Type B pancreatic cell (in vitro differentiated cells): Measurements from ENCODE around the gene UACA. TPM values are rescaled to one million over a fixed set of nuclear protein-coding genes. Genes with fewer than 3 reads are reported as not detected.

ENCODE experiments used
- DNase-seq: peaks from one replicate; pipeline ENCODE4 v3.0.0; 2021; ENCODE audit warnings: mixed read lengths; ENCODE audit not compliant: unreplicated experiment; ENCODE audit errors: extremely low spot score
- H3K27ac Mint-ChIP-seq: 2 replicates; pipeline ENCODE4 v1.8.0; 2021; ENCODE audit warnings: mild to moderate bottlenecking, mixed read lengths
- H3K27me3 Mint-ChIP-seq: 2 replicates; pipeline ENCODE4 v1.8.0; 2021; ENCODE audit warnings: mixed read lengths
- H3K36me3 Mint-ChIP-seq: 2 replicates; pipeline ENCODE4 v1.8.0; 2021; ENCODE audit warnings: mixed read lengths
- H3K4me1 Mint-ChIP-seq: one replicate; pipeline ENCODE4 v1.8.0; 2021; ENCODE audit warnings: mixed read lengths; ENCODE audit not compliant: unreplicated experiment
- H3K4me3 Mint-ChIP-seq: 2 replicates; pipeline ENCODE4 v1.8.0; 2021; ENCODE audit warnings: mild to moderate bottlenecking, mixed read lengths
- H3K9me3 Mint-ChIP-seq: 2 replicates; pipeline ENCODE4 v1.8.0; 2021; ENCODE audit warnings: mixed read lengths
- total RNA-seq: library from RNA; stranded (reverse); gene quantifications from 2 replicates; pipeline ENCODE4 v1.2.1, GENCODE V29; 2021; ENCODE audit warnings: low replicate concordance
- TF ChIP-seq, protein P1 (sequence below): fragments of 200-600 bp; sonication (generic); conservative IDR thresholded peaks from 2 replicates; pipeline ENCODE4 v1.5.0; 2021; ENCODE audit warnings: antibody characterized with exemption, mild to moderate bottlenecking

UACA gene
- total RNA-seq, 1 donor from 2014 or later, result 36.4 TPM

DNA sequence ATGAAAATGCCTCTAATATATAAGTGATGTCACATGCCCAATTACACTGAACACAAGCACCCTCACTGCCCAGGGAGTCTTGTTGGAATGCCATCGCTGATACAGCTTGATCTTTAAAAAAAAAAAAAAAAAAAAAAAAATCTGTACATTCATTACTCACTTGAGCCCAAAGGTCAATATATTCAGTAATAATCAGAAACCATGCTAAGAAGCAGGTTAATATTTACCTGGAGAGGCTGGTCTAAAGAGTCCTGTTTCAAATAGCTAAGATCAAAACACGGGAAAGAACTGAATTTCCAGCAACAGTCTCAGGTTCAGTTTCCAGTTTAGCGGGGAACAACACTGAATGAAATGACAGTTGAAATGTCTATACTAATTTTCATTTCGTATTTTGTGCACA is 109.9 kb downstream of the UACA start:
- TF ChIP-seq, protein P1, sequence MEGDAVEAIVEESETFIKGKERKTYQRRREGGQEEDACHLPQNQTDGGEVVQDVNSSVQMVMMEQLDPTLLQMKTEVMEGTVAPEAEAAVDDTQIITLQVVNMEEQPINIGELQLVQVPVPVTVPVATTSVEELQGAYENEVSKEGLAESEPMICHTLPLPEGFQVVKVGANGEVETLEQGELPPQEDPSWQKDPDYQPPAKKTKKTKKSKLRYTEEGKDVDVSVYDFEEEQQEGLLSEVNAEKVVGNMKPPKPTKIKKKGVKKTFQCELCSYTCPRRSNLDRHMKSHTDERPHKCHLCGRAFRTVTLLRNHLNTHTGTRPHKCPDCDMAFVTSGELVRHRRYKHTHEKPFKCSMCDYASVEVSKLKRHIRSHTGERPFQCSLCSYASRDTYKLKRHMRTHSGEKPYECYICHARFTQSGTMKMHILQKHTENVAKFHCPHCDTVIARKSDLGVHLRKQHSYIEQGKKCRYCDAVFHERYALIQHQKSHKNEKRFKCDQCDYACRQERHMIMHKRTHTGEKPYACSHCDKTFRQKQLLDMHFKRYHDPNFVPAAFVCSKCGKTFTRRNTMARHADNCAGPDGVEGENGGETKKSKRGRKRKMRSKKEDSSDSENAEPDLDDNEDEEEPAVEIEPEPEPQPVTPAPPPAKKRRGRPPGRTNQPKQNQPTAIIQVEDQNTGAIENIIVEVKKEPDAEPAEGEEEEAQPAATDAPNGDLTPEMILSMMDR, result no peak
- no peak for DNase-seq
- H3K9me3 Mint-ChIP-seq, result peaks cover 7% of the 10 kb centered on the region
- peaks cover 15% of the 10 kb centered on the region for H3K4me1 Mint-ChIP-seq
- H3K36me3 Mint-ChIP-seq, result peaks cover 11% of the 10 kb centered on the region
- H3K27ac Mint-ChIP-seq, result no peak overlapping the region
- H3K4me3 Mint-ChIP-seq, result no peak overlapping the region
- H3K27me3 Mint-ChIP-seq, result no peaks in the 10 kb centered on the region

DNA sequence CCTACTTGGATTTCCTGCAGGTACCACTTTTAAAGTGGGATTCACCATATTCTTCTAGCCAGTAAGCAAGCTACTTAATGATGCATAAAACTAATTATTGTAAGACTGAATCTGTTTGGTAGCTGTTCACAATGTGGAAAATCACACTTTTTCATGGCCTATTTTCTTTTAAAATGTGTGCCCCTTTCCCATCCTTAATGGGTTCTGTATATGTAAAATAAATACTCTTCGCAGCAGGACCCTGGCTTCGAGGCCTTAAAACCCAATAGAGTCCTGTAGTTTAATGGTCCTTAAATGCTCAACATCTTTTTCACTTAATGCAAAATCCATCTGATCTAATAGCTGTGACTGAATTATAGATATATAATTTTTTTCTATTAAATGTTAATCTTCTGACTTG is 111.0 kb downstream of the UACA start:
- DNase-seq, result no peak
- TF ChIP-seq, protein P1, result no peak
- H3K9me3 Mint-ChIP-seq, result peaks cover 7% of the 10 kb centered on the region
- H3K27ac Mint-ChIP-seq, result no peak overlapping the region
- H3K4me1 Mint-ChIP-seq, result peaks cover 15% of the 10 kb centered on the region
- peaks cover 11% of the 10 kb centered on the region for H3K36me3 Mint-ChIP-seq
- H3K27me3 Mint-ChIP-seq, result no peaks in the 10 kb centered on the region
- no peak overlapping the region for H3K4me3 Mint-ChIP-seq

DNA sequence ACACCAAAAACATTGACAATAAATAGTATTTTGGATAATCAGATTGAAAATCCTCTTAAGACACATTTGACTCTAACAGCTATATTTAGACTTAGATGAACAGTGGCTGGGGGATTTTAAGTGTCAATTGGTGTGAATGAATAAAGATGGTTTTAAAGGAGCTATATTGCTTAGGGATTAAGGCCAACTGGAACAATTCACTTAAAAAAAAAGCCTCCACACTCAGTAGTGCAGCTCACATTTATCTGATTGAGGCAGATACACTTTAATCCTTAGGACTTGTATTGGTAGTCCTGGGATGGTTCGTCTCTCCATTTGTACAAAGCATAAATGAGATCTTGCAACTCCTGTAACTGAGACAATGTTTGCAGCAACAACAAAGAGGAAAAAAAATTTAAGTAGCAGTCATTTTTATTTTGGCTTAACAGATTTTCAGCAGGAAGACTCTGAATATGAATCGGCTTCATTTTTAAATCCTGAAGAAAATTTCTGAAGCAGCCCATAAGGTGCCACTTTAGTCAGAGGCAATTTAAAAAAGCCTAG is 112.0 kb downstream of the UACA start:
- peaks cover 15% of the 10 kb centered on the region for H3K4me1 Mint-ChIP-seq
- no peaks in the 10 kb centered on the region for H3K27me3 Mint-ChIP-seq
- DNase-seq, result no peak
- no peak overlapping the region for H3K4me3 Mint-ChIP-seq
- H3K36me3 Mint-ChIP-seq, result peaks cover 11% of the 10 kb centered on the region
- TF ChIP-seq, protein P1, result no peak
- H3K27ac Mint-ChIP-seq, result no peak overlapping the region
- peaks cover 7% of the 10 kb centered on the region for H3K9me3 Mint-ChIP-seq

DNA sequence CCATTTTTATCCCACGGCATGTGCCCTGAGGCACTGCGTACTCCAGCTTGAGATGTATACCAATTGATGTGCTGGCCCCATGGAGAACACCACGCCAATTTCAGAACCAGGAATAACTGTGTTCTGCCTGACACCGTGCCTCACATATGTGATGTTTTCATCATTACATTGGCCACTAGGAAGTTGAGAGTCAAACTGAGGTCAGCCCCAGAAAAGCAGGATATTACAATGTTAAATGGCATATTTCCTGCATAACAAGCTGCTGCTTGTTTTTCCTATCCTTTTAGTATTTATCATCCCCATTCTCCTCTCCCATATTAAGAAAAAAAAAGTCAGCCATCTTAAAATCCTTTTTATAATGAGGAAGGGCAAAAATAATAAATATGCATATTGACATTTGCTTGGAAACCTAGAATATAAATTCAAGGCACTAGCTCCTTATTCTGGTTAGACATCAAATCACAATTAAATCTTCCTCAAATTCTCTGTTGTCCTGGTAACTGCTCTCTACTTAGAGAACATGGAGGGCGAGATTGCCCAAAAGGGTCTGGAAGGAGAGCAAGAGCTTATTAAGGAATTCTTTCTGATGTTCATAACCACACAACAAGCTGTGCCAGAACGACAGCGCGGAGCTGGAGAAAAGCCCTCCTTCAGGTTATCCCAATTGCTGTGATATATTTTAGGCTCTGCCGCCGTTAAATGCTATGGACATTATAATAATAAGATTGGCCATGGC is 112.6 kb downstream of the UACA start:
- DNase-seq, result no peak
- Mint-ChIP-seq H3K36me3 (peaks cover 11% of the 10 kb centered on the region), H3K27ac (no peak overlapping the region), H3K4me1 (peaks cover 15% of the 10 kb centered on the region), H3K4me3 (no peak overlapping the region), H3K27me3 (no peaks in the 10 kb centered on the region), H3K9me3 (peaks cover 7% of the 10 kb centered on the region)
- TF ChIP-seq, protein P1, result no peak

DNA sequence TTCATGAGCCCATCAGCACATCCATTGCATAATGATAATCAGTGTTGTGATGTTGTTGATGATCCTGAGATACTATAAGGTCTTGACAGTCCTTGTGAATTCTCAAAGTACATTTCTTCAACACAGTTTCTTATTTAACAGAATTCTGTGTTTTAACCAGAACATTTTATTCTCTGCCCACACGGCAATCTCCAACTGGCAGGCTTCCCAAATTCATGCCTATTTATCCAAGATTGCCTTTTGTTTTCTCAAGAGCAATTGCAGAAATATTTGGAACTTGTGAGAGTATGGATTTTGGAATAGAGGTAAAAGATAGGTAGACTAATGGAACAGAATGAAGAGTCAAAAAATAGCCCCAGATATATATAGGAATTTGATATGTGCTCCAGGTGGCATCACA is 116.0 kb downstream of the UACA start:
- no peak overlapping the region for H3K4me3 Mint-ChIP-seq
- peaks cover 7% of the 10 kb centered on the region for H3K36me3 Mint-ChIP-seq
- no peak overlapping the region for H3K27ac Mint-ChIP-seq
- H3K4me1 Mint-ChIP-seq, result peaks cover 10% of the 10 kb centered on the region
- DNase-seq, result no peak
- H3K9me3 Mint-ChIP-seq, result peaks cover 7% of the 10 kb centered on the region
- TF ChIP-seq, protein P1, result no peak
- no peaks in the 10 kb centered on the region for H3K27me3 Mint-ChIP-seq
